GM12865 (cell line): ENCODE measurements around the gene ITK.

ENCODE experiments used
- DNase-seq: peaks from one replicate; pipeline ENCODE4 v3.0.0; 2010; ENCODE audit warnings: low read depth
- H3K4me3 ChIP-seq: 2 replicates; pipeline ENCODE4 v1.5.1; 2011; ENCODE audit warnings: mild to moderate bottlenecking, low read depth, low read length, control low read depth
- CTCF ChIP-seq: IDR thresholded peaks from 2 replicates; pipeline ENCODE4 v1.5.1; 2011; ENCODE audit warnings: low read length, control low read depth, low read depth, inconsistent platforms; ENCODE audit not compliant: insufficient read depth; ENCODE audit errors: missing control alignments

Gene ITK

GRCh38 chr5:157180374-157181264 is at the start of gene ITK:
Gene ITK (plus strand): TSS chr5:157180840. CDS start chr5:157180978, 138 bp downstream.
- H3K4me3 ChIP-seq, result no peak within 1 kb of the TSS
- no peak for TF ChIP-seq CTCF

DNA sequence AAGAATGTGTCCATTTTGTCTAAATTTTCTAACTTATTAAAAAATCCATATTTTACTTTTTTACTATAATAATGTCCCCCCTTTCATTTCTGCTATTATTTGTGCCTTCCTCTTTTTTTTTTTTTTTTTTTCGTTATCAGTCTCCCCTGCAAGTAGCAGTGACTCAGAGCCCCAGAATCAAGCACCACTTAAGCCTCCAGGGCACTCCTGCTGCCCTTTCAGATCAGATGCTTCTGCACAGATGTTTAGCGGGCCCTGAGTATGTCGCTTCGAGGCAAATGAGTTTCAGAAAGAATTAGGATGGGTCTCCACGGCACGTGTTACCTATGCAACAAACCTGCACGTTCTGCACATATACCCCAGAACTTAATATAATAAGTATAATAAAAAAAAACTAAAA is 49.7 kb upstream of the ITK start:
- H3K4me3 ChIP-seq, result no peak overlapping the region
- peak; percentile 67 for DNase-seq
- TF ChIP-seq CTCF, result no peak

More at GRCh38 chr5:157180374-157181264, at the start of gene ITK:
- no peak for DNase-seq

GRCh38 chr5:157132281-157132612 is 48.4 kb upstream of the ITK start:
- no peak for DNase-seq
- no peak overlapping the region for H3K4me3 ChIP-seq
- TF ChIP-seq CTCF, result no peak

- no peak for TF ChIP-seq CTCF
- DNase-seq, result no peak
- H3K4me3 ChIP-seq, result no peak overlapping the region
These were observed 42.9 kb upstream of the ITK start for GRCh38 chr5:157137691-157138090.

DNA sequence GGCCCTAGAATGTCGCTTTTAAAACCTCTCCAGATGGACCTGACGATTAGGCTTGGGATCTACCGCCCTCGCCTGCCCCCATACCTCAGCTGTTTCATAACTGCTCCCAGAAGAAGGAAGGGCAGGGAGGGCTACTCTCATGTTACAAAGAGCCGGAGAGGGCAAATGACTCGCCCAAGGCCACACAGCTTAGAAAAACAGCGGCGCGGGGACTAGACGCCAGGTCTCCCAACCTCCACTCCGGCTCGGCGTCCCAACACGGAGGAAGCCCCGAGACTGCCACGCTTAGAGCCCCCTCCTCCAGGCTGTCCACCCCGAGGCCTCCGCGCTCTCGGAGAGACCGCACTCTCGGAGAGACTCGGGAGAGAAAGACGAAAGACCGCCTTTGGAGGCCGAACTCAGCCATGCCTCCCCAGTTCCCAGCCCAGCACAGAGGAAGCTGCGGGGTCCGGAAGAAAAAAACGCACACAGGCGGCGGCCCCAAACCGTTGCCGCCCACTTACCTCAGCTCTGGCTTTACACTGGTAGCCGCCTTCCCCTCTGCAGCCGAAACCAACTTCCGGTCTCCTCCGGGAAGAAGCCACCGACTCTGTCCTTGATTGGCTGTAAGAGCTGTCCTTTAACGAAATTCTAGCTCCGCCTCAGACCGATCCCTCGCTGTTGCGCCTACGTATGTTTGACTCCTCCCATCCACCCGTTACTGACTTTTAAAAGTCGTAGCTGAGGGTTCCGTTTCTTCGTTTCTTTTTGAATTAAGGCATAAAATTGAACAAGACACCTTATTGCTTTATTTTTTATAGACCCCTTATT is 38.1 kb upstream of the ITK start, which contains the start of gene MED7:
Gene MED7, minus strand, starts transcription at position 549 of the 810 bp plus-strand sequence. CDS start 3,434 bp downstream, outside the sequence.
- peak within 1 kb of the TSS; percentile 93 for H3K4me3 ChIP-seq
- peak; percentile 100 for DNase-seq
- TF ChIP-seq CTCF, result no peak

GRCh38 chr5:157143127-157143971 is 37.3 kb upstream of the ITK start:
- peak overlapping the region; percentile 93 for H3K4me3 ChIP-seq
- TF ChIP-seq CTCF, result no peak
- peak; percentile 71 for DNase-seq
